GM12878 (cell line): ENCODE data around the gene B3GNT8.

Experiments
- CEBPB ChIP-seq, 2 experiments: fragments of 150-350 bp in 1 of 2; IDR thresholded peaks; 2 replicates each; pipeline ENCODE4 v1.6.1; 2012 to 2014; ENCODE audit warnings: low read depth in 2 of 2, low read length in 2 of 2, borderline replicate concordance in 1 of 2, inconsistent platforms in 1 of 2
- CHD2 ChIP-seq: IDR thresholded peaks from 2 replicates; pipeline ENCODE4 v1.6.1; 2011; ENCODE audit warnings: low read depth, low read length, improper control_type of control experiment, borderline replicate concordance
- DPF2 ChIP-seq: fragments of 450-650 bp; IDR thresholded peaks from 2 replicates; pipeline ENCODE4 v1.6.1; 2017; ENCODE audit warnings: mild to moderate bottlenecking
- EZH2 ChIP-seq: IDR thresholded peaks from 2 replicates; pipeline ENCODE4 v1.6.1; 2012; ENCODE audit warnings: low read depth, mild to moderate bottlenecking, control low read depth, inconsistent platforms, low read length, borderline replicate concordance; ENCODE audit not compliant: control insufficient read depth
- FOS ChIP-seq: IDR thresholded peaks from 3 replicates; pipeline ENCODE4 v1.6.1; 2011; ENCODE audit warnings: borderline replicate concordance; ENCODE audit not compliant: insufficient read length; ENCODE audit errors: extremely low read depth
- HCFC1 ChIP-seq: fragments of 150-350 bp; IDR thresholded peaks from 2 replicates; pipeline ENCODE4 v1.6.1; 2014; ENCODE audit warnings: low read length
- JUND ChIP-seq: IDR thresholded peaks from 2 replicates; pipeline ENCODE4 v1.6.1; 2012; ENCODE audit warnings: low read depth, mild to moderate bottlenecking, low read length, improper control_type of control experiment, moderate library complexity
- KDM1A ChIP-seq: fragments of 200-600 bp; sonication (generic); IDR thresholded peaks from 2 replicates; pipeline ENCODE4 v1.6.1; 2016; ENCODE audit warnings: borderline replicate concordance
- POLR2A ChIP-seq: IDR thresholded peaks from 2 replicates; pipeline ENCODE4 v1.6.1; 2011; ENCODE audit warnings: low read depth, mild to moderate bottlenecking, low read length
- POLR2AphosphoS5 ChIP-seq: IDR thresholded peaks from 2 replicates; pipeline ENCODE4 v1.6.1; 2011; ENCODE audit warnings: mild to moderate bottlenecking, low read length, inconsistent platforms
- TAF1 ChIP-seq: IDR thresholded peaks from 2 replicates; pipeline ENCODE4 v1.6.1; 2011; ENCODE audit warnings: mild to moderate bottlenecking, low read depth, low read length, borderline replicate concordance
- TF ChIP-seq, protein P1 (sequence below), 3 experiments: IDR thresholded peaks in 2 of 3; conservative IDR thresholded peaks in 1 of 3; 2 replicates each; pipeline ENCODE4 v1.5.1; 2011; ENCODE audit warnings: low read depth in 3 of 3, low read length in 3 of 3, mild to moderate bottlenecking in 3 of 3, control low read depth in 2 of 3, moderate library complexity in 2 of 3, inconsistent platforms in 1 of 3, mixed read lengths in 1 of 3; ENCODE audit not compliant: control insufficient read depth in 2 of 3, insufficient read depth in 1 of 3; ENCODE audit errors: extremely low read depth in 1 of 3
- TF ChIP-seq, protein P2 (sequence below): IDR thresholded peaks from 2 replicates; pipeline ENCODE4 v1.6.1; 2011; ENCODE audit warnings: low read depth, low read length, improper control_type of control experiment, borderline replicate concordance

DNA sequence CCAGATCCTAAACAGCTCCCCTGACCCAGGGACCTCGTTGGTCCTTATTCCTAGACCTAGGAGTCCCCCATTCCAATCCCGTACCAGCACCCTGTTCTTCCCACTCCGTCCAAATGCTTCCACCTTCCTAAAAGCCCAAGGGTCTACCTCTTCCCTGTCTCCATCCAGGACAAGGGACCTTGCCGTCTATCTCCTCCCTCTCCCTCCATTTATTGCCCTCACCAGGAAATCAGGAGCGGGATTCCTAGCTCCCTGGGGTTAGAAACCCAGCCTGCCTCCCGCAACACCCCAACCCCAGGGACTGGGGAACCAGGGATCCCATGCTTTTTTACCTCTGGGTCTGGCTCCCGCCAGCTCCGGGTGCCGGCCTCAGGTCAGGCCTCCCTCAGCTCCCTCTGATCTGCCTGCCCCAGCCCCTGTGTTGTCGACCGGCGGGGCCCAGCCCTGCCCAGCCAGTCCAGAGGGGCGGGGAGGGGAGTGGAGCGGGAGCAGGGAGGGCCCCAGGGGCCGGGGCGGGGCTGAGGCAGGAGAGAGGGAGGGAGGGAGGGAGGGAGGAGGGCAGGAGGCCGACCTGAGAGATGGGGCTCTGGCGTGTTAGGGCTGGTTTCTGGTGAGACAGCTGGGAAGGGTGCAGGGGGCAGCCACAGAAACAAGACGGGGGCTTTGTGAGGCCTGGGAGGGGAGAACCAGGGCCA is at the start of gene B3GNT8:
- TF ChIP-seq EZH2: no peak
- TF ChIP-seq, protein P1, sequence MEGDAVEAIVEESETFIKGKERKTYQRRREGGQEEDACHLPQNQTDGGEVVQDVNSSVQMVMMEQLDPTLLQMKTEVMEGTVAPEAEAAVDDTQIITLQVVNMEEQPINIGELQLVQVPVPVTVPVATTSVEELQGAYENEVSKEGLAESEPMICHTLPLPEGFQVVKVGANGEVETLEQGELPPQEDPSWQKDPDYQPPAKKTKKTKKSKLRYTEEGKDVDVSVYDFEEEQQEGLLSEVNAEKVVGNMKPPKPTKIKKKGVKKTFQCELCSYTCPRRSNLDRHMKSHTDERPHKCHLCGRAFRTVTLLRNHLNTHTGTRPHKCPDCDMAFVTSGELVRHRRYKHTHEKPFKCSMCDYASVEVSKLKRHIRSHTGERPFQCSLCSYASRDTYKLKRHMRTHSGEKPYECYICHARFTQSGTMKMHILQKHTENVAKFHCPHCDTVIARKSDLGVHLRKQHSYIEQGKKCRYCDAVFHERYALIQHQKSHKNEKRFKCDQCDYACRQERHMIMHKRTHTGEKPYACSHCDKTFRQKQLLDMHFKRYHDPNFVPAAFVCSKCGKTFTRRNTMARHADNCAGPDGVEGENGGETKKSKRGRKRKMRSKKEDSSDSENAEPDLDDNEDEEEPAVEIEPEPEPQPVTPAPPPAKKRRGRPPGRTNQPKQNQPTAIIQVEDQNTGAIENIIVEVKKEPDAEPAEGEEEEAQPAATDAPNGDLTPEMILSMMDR (IDR thresholded peaks at IDR 0.05 in 2 of 3, conservative IDR thresholded peaks at IDR 0.05 in 1 of 3; ENCODE audit: control insufficient read depth in 2 of 3, extremely low read depth in 1 of 3, insufficient read depth in 1 of 3, low read depth in 3 of 3, low read length in 3 of 3): no peak
- TF ChIP-seq POLR2AphosphoS5: no peak
- TF ChIP-seq CEBPB (IDR thresholded peaks at IDR 0.05; ENCODE audit: borderline replicate concordance in 1 of 2, low read depth in 2 of 2, low read length in 2 of 2): no peak
- TF ChIP-seq CHD2: no peak
- TF ChIP-seq FOS: no peak
- no peak for TF ChIP-seq JUND
- no peak for TF ChIP-seq KDM1A
- no peak for TF ChIP-seq HCFC1
- no peak for TF ChIP-seq DPF2
- TF ChIP-seq, protein P2, sequence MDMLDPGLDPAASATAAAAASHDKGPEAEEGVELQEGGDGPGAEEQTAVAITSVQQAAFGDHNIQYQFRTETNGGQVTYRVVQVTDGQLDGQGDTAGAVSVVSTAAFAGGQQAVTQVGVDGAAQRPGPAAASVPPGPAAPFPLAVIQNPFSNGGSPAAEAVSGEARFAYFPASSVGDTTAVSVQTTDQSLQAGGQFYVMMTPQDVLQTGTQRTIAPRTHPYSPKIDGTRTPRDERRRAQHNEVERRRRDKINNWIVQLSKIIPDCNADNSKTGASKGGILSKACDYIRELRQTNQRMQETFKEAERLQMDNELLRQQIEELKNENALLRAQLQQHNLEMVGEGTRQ: no peak
- no peak for TF ChIP-seq TAF1
- peak; percentile 60 for TF ChIP-seq POLR2A
